ENCODE data around the gene CHRND.

The CHRND gene

GRCh38 chr2:232537079-232537478, 11.1 kb downstream of the CHRND start:
- peaks cover 14% of the 10 kb centered on the region for H3K4me1 ChIP-seq (ENCODE audit: control insufficient read depth, insufficient read depth, low read length)
- no peaks in the 10 kb centered on the region for H3K27me3 ChIP-seq (ENCODE audit: control insufficient read depth, insufficient read depth, low read length, poor library complexity, severe bottlenecking)
- H3K4me3 ChIP-seq (ENCODE audit: insufficient read depth, low read depth, low read length): no peak overlapping the region
- WGBS, 2 experiments: 73 to 77% methylated on average over 5 of the region's 5 CpGs
- no peaks in the 10 kb centered on the region for H3K36me3 ChIP-seq (ENCODE audit: control insufficient read depth, insufficient read depth, low read length)
- H3K27ac ChIP-seq (ENCODE audit: insufficient read depth, low read depth, low read length, poor library complexity, severe bottlenecking): no peak overlapping the region
- no peaks in the 10 kb centered on the region for H3K9me3 ChIP-seq (ENCODE audit: control insufficient read depth, low read length)

GRCh38 chr2:232537499-232537898, 11.5 kb downstream of the CHRND start:
- H3K27ac ChIP-seq (ENCODE audit: insufficient read depth, low read depth, low read length, poor library complexity, severe bottlenecking): no peak overlapping the region
- WGBS, 2 experiments: 89 to 91% methylated on average over 4 of the region's 4 CpGs
- H3K4me1 ChIP-seq (ENCODE audit: control insufficient read depth, insufficient read depth, low read length): peaks cover 14% of the 10 kb centered on the region
- H3K36me3 ChIP-seq (ENCODE audit: control insufficient read depth, insufficient read depth, low read length): no peaks in the 10 kb centered on the region
- H3K27me3 ChIP-seq (ENCODE audit: control insufficient read depth, insufficient read depth, low read length, poor library complexity, severe bottlenecking): no peaks in the 10 kb centered on the region
- no peak overlapping the region for H3K4me3 ChIP-seq (ENCODE audit: insufficient read depth, low read depth, low read length)
- no peaks in the 10 kb centered on the region for H3K9me3 ChIP-seq (ENCODE audit: control insufficient read depth, low read length)

GRCh38 chr2:232538671-232539070, 12.7 kb downstream of the CHRND start:
- Histone ChIP-seq H3K27me3 (ENCODE audit: control insufficient read depth, insufficient read depth, low read length, poor library complexity, severe bottlenecking) (no peaks in the 10 kb centered on the region), H3K36me3 (ENCODE audit: control insufficient read depth, insufficient read depth, low read length) (no peaks in the 10 kb centered on the region), H3K27ac (ENCODE audit: insufficient read depth, low read depth, low read length, poor library complexity, severe bottlenecking) (no peak overlapping the region), H3K9me3 (ENCODE audit: control insufficient read depth, low read length) (no peaks in the 10 kb centered on the region), H3K4me3 (ENCODE audit: insufficient read depth, low read depth, low read length) (no peak overlapping the region), H3K4me1 (ENCODE audit: control insufficient read depth, insufficient read depth, low read length) (peaks cover 14% of the 10 kb centered on the region)
- 47 to 52% methylated on average over 4 of the region's 4 CpGs for WGBS, 2 experiments

- no peak within 1 kb of the TSS for H3K27ac ChIP-seq (ENCODE audit: insufficient read depth, low read depth, low read length, poor library complexity, severe bottlenecking)
- H3K27me3 ChIP-seq (ENCODE audit: control insufficient read depth, insufficient read depth, low read length, poor library complexity, severe bottlenecking): no peaks in the 10 kb centered on the region
- no peaks in the 10 kb centered on the region for H3K36me3 ChIP-seq (ENCODE audit: control insufficient read depth, insufficient read depth, low read length)
- no peaks in the 10 kb centered on the region for H3K9me3 ChIP-seq (ENCODE audit: control insufficient read depth, low read length)
- WGBS, 2 experiments: 76 to 77% methylated on average over 23 of the region's 23 CpGs
- no peak within 1 kb of the TSS for H3K4me3 ChIP-seq (ENCODE audit: insufficient read depth, low read depth, low read length)
- H3K4me1 ChIP-seq (ENCODE audit: control insufficient read depth, insufficient read depth, low read length): peaks cover 14% of the 10 kb centered on the region
Measured at GRCh38 chr2:232539298-232540231, 13.6 kb downstream of the CHRND start, which contains the start of gene CHRNG. TSS of gene CHRNG (plus strand) at chr2:232539692. CDS start at chr2:232539748, 56 bp downstream.

GRCh38 chr2:232540441-232541041, 14.6 kb downstream of the CHRND start:
- WGBS, 2 experiments: 94 to 95% methylated on average over 17 of the region's 17 CpGs
- Histone ChIP-seq H3K36me3 (ENCODE audit: control insufficient read depth, insufficient read depth, low read length) (peaks cover under 1% of the 10 kb centered on the region), H3K27ac (ENCODE audit: insufficient read depth, low read depth, low read length, poor library complexity, severe bottlenecking) (no peak overlapping the region), H3K9me3 (ENCODE audit: control insufficient read depth, low read length) (no peaks in the 10 kb centered on the region), H3K4me3 (ENCODE audit: insufficient read depth, low read depth, low read length) (no peak overlapping the region), H3K27me3 (ENCODE audit: control insufficient read depth, insufficient read depth, low read length, poor library complexity, severe bottlenecking) (no peaks in the 10 kb centered on the region), H3K4me1 (ENCODE audit: control insufficient read depth, insufficient read depth, low read length) (peaks cover 14% of the 10 kb centered on the region)

- 94 to 96% methylated on average over 19 of the region's 19 CpGs for WGBS, 2 experiments
- Histone ChIP-seq H3K9me3 (ENCODE audit: control insufficient read depth, low read length) (no peaks in the 10 kb centered on the region), H3K27ac (ENCODE audit: insufficient read depth, low read depth, low read length, poor library complexity, severe bottlenecking) (no peak overlapping the region), H3K4me3 (ENCODE audit: insufficient read depth, low read depth, low read length) (no peak overlapping the region), H3K4me1 (ENCODE audit: control insufficient read depth, insufficient read depth, low read length) (peaks cover 14% of the 10 kb centered on the region), H3K27me3 (ENCODE audit: control insufficient read depth, insufficient read depth, low read length, poor library complexity, severe bottlenecking) (no peaks in the 10 kb centered on the region), H3K36me3 (ENCODE audit: control insufficient read depth, insufficient read depth, low read length) (peaks cover 5% of the 10 kb centered on the region)
Measured at GRCh38 chr2:232541195-232541960, 15.4 kb downstream of the CHRND start.

GRCh38 chr2:232541961-232542714, 16.2 kb downstream of the CHRND start:
- Histone ChIP-seq H3K27ac (ENCODE audit: insufficient read depth, low read depth, low read length, poor library complexity, severe bottlenecking) (no peak overlapping the region), H3K4me3 (ENCODE audit: insufficient read depth, low read depth, low read length) (no peak overlapping the region)
- 80 to 83% methylated on average over 9 of the region's 9 CpGs for WGBS, 2 experiments

GRCh38 chr2:232542715-232543467, 16.9 kb downstream of the CHRND start:
- WGBS, 2 experiments: 95% methylated on average over 20 of the region's 20 CpGs
- H3K9me3 ChIP-seq (ENCODE audit: control insufficient read depth, low read length): no peaks in the 10 kb centered on the region
- no peak overlapping the region for H3K27ac ChIP-seq (ENCODE audit: insufficient read depth, low read depth, low read length, poor library complexity, severe bottlenecking)
- peaks cover 14% of the 10 kb centered on the region for H3K4me1 ChIP-seq (ENCODE audit: control insufficient read depth, insufficient read depth, low read length)
- peaks cover 11% of the 10 kb centered on the region for H3K36me3 ChIP-seq (ENCODE audit: control insufficient read depth, insufficient read depth, low read length)
- no peaks in the 10 kb centered on the region for H3K27me3 ChIP-seq (ENCODE audit: control insufficient read depth, insufficient read depth, low read length, poor library complexity, severe bottlenecking)
- no peak overlapping the region for H3K4me3 ChIP-seq (ENCODE audit: insufficient read depth, low read depth, low read length)

More at GRCh38 chr2:232541961-232542714, 16.2 kb downstream of the CHRND start:
- Histone ChIP-seq H3K36me3 (ENCODE audit: control insufficient read depth, insufficient read depth, low read length) (peaks cover 7% of the 10 kb centered on the region), H3K4me1 (ENCODE audit: control insufficient read depth, insufficient read depth, low read length) (peaks cover 14% of the 10 kb centered on the region), H3K9me3 (ENCODE audit: control insufficient read depth, low read length) (no peaks in the 10 kb centered on the region), H3K27me3 (ENCODE audit: control insufficient read depth, insufficient read depth, low read length, poor library complexity, severe bottlenecking) (no peaks in the 10 kb centered on the region)

- no peaks in the 10 kb centered on the region for H3K27me3 ChIP-seq (ENCODE audit: control insufficient read depth, insufficient read depth, low read length, poor library complexity, severe bottlenecking)
- peaks cover 14% of the 10 kb centered on the region for H3K4me1 ChIP-seq (ENCODE audit: control insufficient read depth, insufficient read depth, low read length)
- H3K4me3 ChIP-seq (ENCODE audit: insufficient read depth, low read depth, low read length): no peak overlapping the region
- WGBS, 2 experiments: 89% methylated on average over 14 of the region's 14 CpGs
- H3K9me3 ChIP-seq (ENCODE audit: control insufficient read depth, low read length): no peaks in the 10 kb centered on the region
- H3K27ac ChIP-seq (ENCODE audit: insufficient read depth, low read depth, low read length, poor library complexity, severe bottlenecking): no peak overlapping the region
- peaks cover 11% of the 10 kb centered on the region for H3K36me3 ChIP-seq (ENCODE audit: control insufficient read depth, insufficient read depth, low read length)
Measured at GRCh38 chr2:232543491-232543890, 17.5 kb downstream of the CHRND start.

Measured in ectodermal cell (in vitro differentiated cells).